Measurements from ENCODE around the gene DYSF. TPM values are rescaled to one million over a fixed set of nuclear protein-coding genes. Genes with fewer than 3 reads are reported as not detected.

DYSF gene
- polyA plus RNA-seq, 1 of the 3 experiments (the other 2 are of a cell fraction) = 0.10 TPM

- no peaks in the 10 kb centered on the region; a peak in 1 of 4 replicates for H3K4me1 ChIP-seq (ENCODE audit: control insufficient read depth in 1 of 2, insufficient read depth in 2 of 2, low read depth in 1 of 2, low read length in 1 of 2)
- no peaks in the 10 kb centered on the region; the same call in 1 of the 2 replicates for H3K27me3 ChIP-seq (ENCODE audit: insufficient read depth)
- 83% methylated on average over 2 of the region's 7 CpGs for WGBS (ENCODE audit: low lambda C conversion rate)
- CTCF ChIA-PET = interaction anchor here (1.2 to 1.9 kb wide), 4 partner anchors 14 to 555 kb away, joined by 3 to 6 read pairs (median 4); no protein-coding TSS in a partner anchor
- H3K27ac ChIP-seq (ENCODE audit: low read depth in 2 of 2, low read length in 1 of 2) = no peak overlapping the region
- no peak overlapping the region for H3K9ac ChIP-seq
- no peaks in the 10 kb centered on the region for H3K9me2 ChIP-seq
- H3K4me2 ChIP-seq = no peak overlapping the region
- no peak for TF ChIP-seq REST (IDR thresholded peaks at IDR 0.05; ENCODE audit: low read depth, low read length)
- TF ChIP-seq JUND (IDR thresholded peaks at IDR 0.05) = no peak
- POLR2A ChIA-PET = no interaction called here
- no peaks in the 10 kb centered on the region for H3K9me3 ChIP-seq
- H3K36me3 ChIP-seq (replicated peaks in 1 of 2; ENCODE audit: control insufficient read depth in 1 of 2, insufficient read depth in 2 of 2, low read length in 1 of 2) = no peaks in the 10 kb centered on the region
- no peak overlapping the region for H3K4me3 ChIP-seq (ENCODE audit: low read depth in 2 of 2, low read length in 1 of 2)
- H3K79me2 ChIP-seq (ENCODE audit: insufficient read depth) = no peaks in the 10 kb centered on the region
- DNase-seq = no peak
- no peaks in the 10 kb centered on the region for H4K20me1 ChIP-seq (ENCODE audit: insufficient read depth)
- H2AFZ ChIP-seq (ENCODE audit: low read depth) = no peak overlapping the region
- no peaks in the 10 kb centered on the region for H3F3A ChIP-seq (replicated peaks; ENCODE audit: insufficient read depth)
These were observed 142.2 kb downstream of the DYSF start for GRCh38 chr2:71595569-71595968.

- no peaks in the 10 kb centered on the region for H4K20me1 ChIP-seq (ENCODE audit: insufficient read depth)
- peaks cover 0 to 1% of the 10 kb centered on the region in 2 experiments; a peak in 1 of 4 replicates for H3K4me1 ChIP-seq (ENCODE audit: control insufficient read depth in 1 of 2, insufficient read depth in 2 of 2, low read depth in 1 of 2, low read length in 1 of 2)
- no peak overlapping the region for H3K4me3 ChIP-seq (ENCODE audit: low read depth in 2 of 2, low read length in 1 of 2)
- POLR2A ChIA-PET = no interaction called here
- WGBS (ENCODE audit: low lambda C conversion rate) = 51% methylated on average over 17 of the region's 17 CpGs
- H3K27me3 ChIP-seq (ENCODE audit: insufficient read depth) = no peaks in the 10 kb centered on the region; the same call in 1 of the 2 replicates
- H3K9me3 ChIP-seq = no peaks in the 10 kb centered on the region
- CTCF ChIA-PET = interaction anchor here (1.0 to 1.9 kb wide), 5 partner anchors 13 to 554 kb away, joined by 3 to 6 read pairs (median 4); no protein-coding TSS in a partner anchor
- no peak for DNase-seq
- no peak for TF ChIP-seq CHD2 (IDR thresholded peaks at IDR 0.05; ENCODE audit: low read length, partially characterized antibody)
- no peak for TF ChIP-seq ZBTB33 (IDR thresholded peaks at IDR 0.05; ENCODE audit: borderline replicate concordance, low read depth)
- no peak for TF ChIP-seq TCF12 (IDR thresholded peaks at IDR 0.05)
- no peak for TF ChIP-seq YY1 (IDR thresholded peaks at IDR 0.05; ENCODE audit: low read depth)
- no peak for TF ChIP-seq RFX5 (IDR thresholded peaks at IDR 0.05; ENCODE audit: low read length)
- TF ChIP-seq SMC3 (IDR thresholded peaks at IDR 0.05; ENCODE audit: low read depth, low read length) = no peak
- no peak for TF ChIP-seq GATA2 (CRISPR knock-in tag; IDR thresholded peaks at IDR 0.05)
- H2AFZ ChIP-seq (ENCODE audit: low read depth) = no peak overlapping the region
- H3K9me2 ChIP-seq = no peaks in the 10 kb centered on the region
- no peaks in the 10 kb centered on the region for H3F3A ChIP-seq (replicated peaks; ENCODE audit: insufficient read depth)
- H3K79me2 ChIP-seq (ENCODE audit: insufficient read depth) = no peaks in the 10 kb centered on the region
- no peaks in the 10 kb centered on the region for H3K36me3 ChIP-seq (replicated peaks in 1 of 2; ENCODE audit: control insufficient read depth in 1 of 2, insufficient read depth in 2 of 2, low read length in 1 of 2)
- no peak overlapping the region for H3K27ac ChIP-seq (ENCODE audit: low read depth in 2 of 2, low read length in 1 of 2)
- H3K4me2 ChIP-seq = no peak overlapping the region
- no peak overlapping the region for H3K9ac ChIP-seq
These were observed 142.7 kb downstream of the DYSF start for GRCh38 chr2:71596011-71596410.
